ENCODE data around the gene UQCRH.

DNA sequence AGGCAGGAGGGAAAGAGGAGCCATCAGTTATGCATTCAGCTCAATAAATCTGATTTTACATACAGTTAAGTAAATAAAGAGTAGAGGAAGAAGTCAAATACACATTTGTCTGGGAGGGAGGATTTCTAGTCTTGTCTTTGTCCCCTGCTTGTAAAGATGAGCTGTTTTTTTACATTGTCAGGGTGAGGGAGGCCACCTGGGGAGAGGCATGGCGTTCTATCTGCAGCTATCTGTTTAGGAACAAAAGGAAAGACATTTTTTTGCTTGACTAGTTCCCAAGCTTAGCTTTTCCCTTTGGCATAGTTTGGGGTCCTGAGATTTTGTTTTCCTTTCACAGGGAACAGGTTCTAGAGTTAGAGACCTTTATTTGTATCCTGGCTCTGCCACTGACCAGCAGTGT, 41.0 kb upstream of the UQCRH start:
- TF ChIP-seq SUZ12 (IDR thresholded peaks at IDR 0.05; ENCODE audit: extremely low read depth, insufficient read depth, insufficient read length) (no peak), YY1 (IDR thresholded peaks at IDR 0.05; ENCODE audit: insufficient read depth, insufficient read length) (no peak)

Measured in NT2/D1 (cell line).